Lower leg skin (tissue), 4 donors: ENCODE results near the gene C1orf198. TPM values are rescaled to one million over a fixed set of nuclear protein-coding genes. Genes with fewer than 3 reads are reported as not detected.
A peak's percentile ranks its signal among the peaks of the same experiment; 100 is the strongest.

Source experiments
- DNase-seq, 2 donors: peaks; one replicate each; pipeline ENCODE4 v3.0.0-alpha.2; 2019; ENCODE audit warnings: low spot score in 2 of 2
- H3K4me3 ChIP-seq: fragments of 200-600 bp; sonication (generic); 2 replicates; pipeline ENCODE4 v1.5.1; 2017; ENCODE audit warnings: mild to moderate bottlenecking, low read depth; ENCODE audit not compliant: poor library complexity, severe bottlenecking
- POLR2A ChIP-seq, 2 donors: fragments of 450-650 bp; IDR thresholded peaks; one replicate each; pipeline ENCODE4 v1.6.1; 2016 to 2017; ENCODE audit warnings: antibody characterized with exemption in 2 of 2, mild to moderate bottlenecking in 1 of 2, moderate library complexity in 1 of 2
- WGBS, 2 donors: methylation state at CpG; one replicate each; pipeline ENCODE4 v1.1.5; 2018; 5-methylcytosine and 5-hydroxymethylcytosine counted together
- intact Hi-C: fragments of 100-400 bp; cut with DNase I; formaldehyde crosslinking; loops from one replicate; pipeline ENCODE4 v1.15.0; 2023; ENCODE audit warnings: low total_unique reads
- total RNA-seq, 4 donors: library from RNA; depleted of rRNA; stranded (reverse); fragments of >200 nt; gene quantifications; one replicate each; pipeline ENCODE4 v1.1.0, GENCODE V29; 2016
- TF ChIP-seq, protein P1 (sequence below), 3 donors: fragments of 450-650 bp; IDR thresholded peaks; one replicate each; pipeline ENCODE4 v1.5.1; 2016; ENCODE audit warnings: antibody characterized with exemption in 3 of 3, mild to moderate bottlenecking in 3 of 3, moderate library complexity in 2 of 3

Gene C1orf198
- total RNA-seq, 4 donors from 2014 or later: 71.1 to 80.1 (median 73.3) TPM

DNA sequence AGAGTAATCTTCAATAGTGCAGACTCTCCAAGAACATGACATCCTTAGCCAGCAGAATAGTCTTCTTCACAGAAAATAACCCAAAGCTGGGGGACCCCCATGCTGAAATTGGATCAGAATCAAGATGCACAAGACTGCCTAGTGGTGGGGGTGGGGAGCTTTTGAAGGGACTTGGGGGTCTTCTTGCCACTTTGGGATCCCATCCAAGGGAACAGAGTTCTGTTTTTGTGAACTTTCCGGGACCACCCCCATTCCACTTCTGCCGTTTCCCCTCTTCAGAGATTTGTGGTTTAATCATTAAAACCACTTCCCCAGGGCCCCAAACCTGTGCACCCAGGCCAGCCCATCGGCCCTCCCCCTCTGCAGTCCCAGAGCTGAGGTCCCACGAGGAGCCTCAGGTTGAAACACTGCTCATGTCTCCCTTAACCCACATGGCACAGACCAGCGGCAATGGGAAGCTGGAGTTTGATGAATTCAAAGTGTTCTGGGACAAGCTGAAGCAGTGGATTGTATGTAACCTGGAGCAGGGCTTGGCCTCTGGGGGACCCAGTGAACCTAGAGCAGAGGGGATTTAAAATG, 76.2 kb downstream of the C1orf198 start:
- intact Hi-C loops: loop anchor here (10.0 kb wide), 1 partner anchor 123 kb away; no protein-coding TSS in a partner anchor
- no peak overlapping the region for H3K4me3 ChIP-seq
- peak in 1 of 2 donors; percentile 61 for DNase-seq
- 75 to 79% methylated on average over 5 of the region's 5 CpGs for WGBS, 2 donors
- TF ChIP-seq, protein P1, sequence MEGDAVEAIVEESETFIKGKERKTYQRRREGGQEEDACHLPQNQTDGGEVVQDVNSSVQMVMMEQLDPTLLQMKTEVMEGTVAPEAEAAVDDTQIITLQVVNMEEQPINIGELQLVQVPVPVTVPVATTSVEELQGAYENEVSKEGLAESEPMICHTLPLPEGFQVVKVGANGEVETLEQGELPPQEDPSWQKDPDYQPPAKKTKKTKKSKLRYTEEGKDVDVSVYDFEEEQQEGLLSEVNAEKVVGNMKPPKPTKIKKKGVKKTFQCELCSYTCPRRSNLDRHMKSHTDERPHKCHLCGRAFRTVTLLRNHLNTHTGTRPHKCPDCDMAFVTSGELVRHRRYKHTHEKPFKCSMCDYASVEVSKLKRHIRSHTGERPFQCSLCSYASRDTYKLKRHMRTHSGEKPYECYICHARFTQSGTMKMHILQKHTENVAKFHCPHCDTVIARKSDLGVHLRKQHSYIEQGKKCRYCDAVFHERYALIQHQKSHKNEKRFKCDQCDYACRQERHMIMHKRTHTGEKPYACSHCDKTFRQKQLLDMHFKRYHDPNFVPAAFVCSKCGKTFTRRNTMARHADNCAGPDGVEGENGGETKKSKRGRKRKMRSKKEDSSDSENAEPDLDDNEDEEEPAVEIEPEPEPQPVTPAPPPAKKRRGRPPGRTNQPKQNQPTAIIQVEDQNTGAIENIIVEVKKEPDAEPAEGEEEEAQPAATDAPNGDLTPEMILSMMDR (IDR thresholded peaks at IDR 0.05): no peak
- no peak for TF ChIP-seq POLR2A (IDR thresholded peaks at IDR 0.05)

DNA sequence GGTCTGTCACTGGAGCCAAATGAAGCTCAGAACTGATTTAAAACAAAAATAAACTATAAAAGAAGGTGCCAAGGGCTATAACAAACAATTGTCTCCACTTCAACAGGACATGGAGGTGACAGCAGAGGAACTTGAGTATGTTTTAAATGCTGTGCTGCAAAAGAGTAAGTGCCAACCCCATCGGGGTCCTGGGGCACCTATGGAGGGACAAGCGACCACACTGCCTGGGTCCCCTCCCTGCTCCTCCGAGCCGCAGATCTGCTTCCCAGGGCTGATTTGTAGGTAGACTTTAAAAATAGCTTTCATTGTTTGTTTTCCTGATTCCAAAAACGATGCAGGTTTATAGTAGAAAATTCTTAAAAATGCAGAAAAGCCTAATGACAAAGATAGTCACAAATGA, 78.3 kb downstream of the C1orf198 start:
- no peak for TF ChIP-seq POLR2A (IDR thresholded peaks at IDR 0.05)
- TF ChIP-seq, protein P1 (IDR thresholded peaks at IDR 0.05): no peak
- DNase-seq: no peak
- intact Hi-C loops: loop anchor here (10.0 kb wide), 1 partner anchor 125 kb away; no protein-coding TSS in a partner anchor
- 78 to 79% methylated on average over 5 of the region's 5 CpGs for WGBS, 2 donors
- no peak overlapping the region for H3K4me3 ChIP-seq

DNA sequence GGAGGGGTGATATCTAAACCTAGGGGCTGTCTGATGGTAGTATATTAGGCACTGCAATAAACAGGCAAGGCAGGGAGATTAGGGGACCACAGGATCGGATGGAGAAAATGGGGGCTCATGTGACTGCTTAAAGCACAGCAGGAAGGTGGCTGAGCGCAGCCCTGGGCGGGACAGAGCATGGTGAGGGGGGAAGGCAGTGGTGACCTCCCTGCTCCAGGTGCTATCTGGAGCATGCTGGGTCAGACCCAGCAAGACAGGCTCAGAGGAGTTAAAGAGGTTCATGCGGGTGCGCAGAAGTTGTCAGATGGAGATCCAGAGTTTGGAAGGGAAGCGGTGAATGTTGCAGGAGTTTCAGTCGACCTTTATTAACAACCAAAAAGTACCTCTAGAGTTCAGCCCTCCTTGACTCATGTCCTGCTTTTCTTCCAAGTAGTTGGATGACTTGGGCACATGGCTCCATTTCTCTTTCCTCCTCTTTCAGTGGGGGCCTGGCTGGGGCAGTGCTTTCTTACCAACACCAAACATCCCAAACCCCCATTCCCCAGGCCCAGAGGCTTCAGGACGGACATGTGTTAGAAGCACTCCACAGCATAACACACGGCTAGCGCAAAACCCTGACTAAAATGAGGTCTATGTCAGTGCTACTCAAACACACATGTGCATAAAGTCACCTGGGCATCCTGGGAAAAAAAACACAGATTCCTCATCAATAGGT, 79.6 kb downstream of the C1orf198 start:
- intact Hi-C loops: no loop called here
- no peak overlapping the region for H3K4me3 ChIP-seq
- peak in 1 of 2 donors; percentile 73 for DNase-seq
- WGBS, 2 donors: 87 to 93% methylated on average over 10 of the region's 10 CpGs
- TF ChIP-seq, protein P1 (IDR thresholded peaks at IDR 0.05): no peak
- TF ChIP-seq POLR2A (IDR thresholded peaks at IDR 0.05): no peak

DNA sequence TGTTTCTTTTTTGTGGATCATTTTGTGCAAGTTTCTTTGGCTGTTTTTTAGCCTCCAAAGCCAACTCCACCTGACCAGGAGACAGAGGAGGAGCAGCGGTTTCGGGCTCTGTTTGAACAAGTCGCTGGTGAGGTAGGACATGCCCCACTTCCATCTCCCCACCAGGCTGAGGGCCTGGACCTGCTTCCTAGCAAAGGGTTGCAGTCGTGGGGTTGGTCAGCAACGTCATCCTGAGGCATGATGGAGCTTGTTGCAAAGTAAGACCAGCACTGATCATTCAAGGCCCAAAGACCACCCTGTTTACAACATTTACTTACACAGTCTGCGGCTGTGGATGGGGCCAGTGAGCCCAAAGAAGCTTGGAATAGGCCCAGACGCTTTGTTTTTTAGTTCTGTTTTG, 80.8 kb downstream of the C1orf198 start:
- 83 to 86% methylated on average over 7 of the region's 7 CpGs for WGBS, 2 donors
- peak in 1 of 2 donors; percentile 50 for DNase-seq
- H3K4me3 ChIP-seq: no peak overlapping the region
- intact Hi-C loops: no loop called here
- no peak for TF ChIP-seq POLR2A (IDR thresholded peaks at IDR 0.05)
- TF ChIP-seq, protein P1 (IDR thresholded peaks at IDR 0.05): no peak

Other genes with a start within 250 kb of the C1orf198 start
- gene COG2, start 226.0 kb downstream of the C1orf198 start, total RNA-seq: 10 to 100 TPM; 16.9 to 25.4 (median 23.1) TPM
- 1 to 10 TPM in 2 of 4 donors, under 1 TPM in 2; 0.20 to 5.8 (median 1.4) TPM for gene AGT, start 154.4 kb downstream of the C1orf198 start, total RNA-seq
- 1 to 10 TPM in 1 of 4 donors, under 1 TPM in 3; 0.11 to 1.1 (median 0.27) TPM for gene CAPN9, start 121.1 kb downstream of the C1orf198 start, total RNA-seq
- gene TTC13, start 110.3 kb upstream of the C1orf198 start, total RNA-seq: 10 to 100 TPM in 3 of 4 donors, 1 to 10 TPM in 1; 6.6 to 34.7 (median 24.7) TPM
- 10 to 100 TPM; 16.6 to 23.4 (median 21.9) TPM for gene ARV1, start 110.6 kb upstream of the C1orf198 start, total RNA-seq
- 100 to 1,000 TPM in 1 of 4 donors, 10 to 100 TPM in 3; 63.1 to 106 (median 94.1) TPM for gene FAM89A, start 171.7 kb upstream of the C1orf198 start, total RNA-seq